ENCODE results near the gene IL13.
"Not testable (repeated sequence)": the region's sequence is repeated elsewhere in the genome, so short reads cannot be mapped to it uniquely, and the experiment has no call there.

DNA sequence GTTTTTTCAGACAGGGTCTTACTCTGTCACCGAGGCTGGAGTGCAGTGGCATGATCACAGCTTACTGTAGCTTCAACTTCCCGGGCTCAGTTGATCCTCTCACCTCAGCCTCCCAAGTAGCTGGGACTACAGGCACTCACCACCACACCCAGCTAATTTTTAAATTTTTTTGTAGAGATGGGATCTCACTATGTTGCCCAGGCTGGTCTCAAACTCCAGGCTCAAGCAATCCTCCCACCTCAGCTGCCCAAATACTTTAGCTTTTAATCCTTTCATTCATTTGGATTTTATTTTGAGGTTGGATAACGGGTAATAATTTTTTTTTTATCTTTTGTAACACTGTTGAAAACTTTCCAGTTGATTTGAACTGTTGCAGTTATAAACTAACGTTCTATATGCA is 24.4 kb upstream of the IL13 start:
- TF ChIP-seq, protein P1, sequence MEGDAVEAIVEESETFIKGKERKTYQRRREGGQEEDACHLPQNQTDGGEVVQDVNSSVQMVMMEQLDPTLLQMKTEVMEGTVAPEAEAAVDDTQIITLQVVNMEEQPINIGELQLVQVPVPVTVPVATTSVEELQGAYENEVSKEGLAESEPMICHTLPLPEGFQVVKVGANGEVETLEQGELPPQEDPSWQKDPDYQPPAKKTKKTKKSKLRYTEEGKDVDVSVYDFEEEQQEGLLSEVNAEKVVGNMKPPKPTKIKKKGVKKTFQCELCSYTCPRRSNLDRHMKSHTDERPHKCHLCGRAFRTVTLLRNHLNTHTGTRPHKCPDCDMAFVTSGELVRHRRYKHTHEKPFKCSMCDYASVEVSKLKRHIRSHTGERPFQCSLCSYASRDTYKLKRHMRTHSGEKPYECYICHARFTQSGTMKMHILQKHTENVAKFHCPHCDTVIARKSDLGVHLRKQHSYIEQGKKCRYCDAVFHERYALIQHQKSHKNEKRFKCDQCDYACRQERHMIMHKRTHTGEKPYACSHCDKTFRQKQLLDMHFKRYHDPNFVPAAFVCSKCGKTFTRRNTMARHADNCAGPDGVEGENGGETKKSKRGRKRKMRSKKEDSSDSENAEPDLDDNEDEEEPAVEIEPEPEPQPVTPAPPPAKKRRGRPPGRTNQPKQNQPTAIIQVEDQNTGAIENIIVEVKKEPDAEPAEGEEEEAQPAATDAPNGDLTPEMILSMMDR (IDR thresholded peaks at IDR 0.05) = not testable (repeated sequence)
- not testable (repeated sequence) for TF ChIP-seq POLR2A, POLR2AphosphoS5 (IDR thresholded peaks at IDR 0.05)
